Retinal pigment epithelial cell (primary cell): Measurements from ENCODE around the gene RIC3.

Experiments used
- DNase-seq: peaks from one replicate; pipeline ENCODE4 v3.0.0-alpha.2; 2010; ENCODE audit warnings: low read depth
- H3K4me3 ChIP-seq: 2 replicates; pipeline ENCODE4 v1.5.1; 2011; ENCODE audit warnings: mild to moderate bottlenecking, low read length, control low read depth, moderate library complexity
- CTCF ChIP-seq: conservative IDR thresholded peaks from 2 replicates; pipeline ENCODE4 v1.5.1; 2011; ENCODE audit warnings: low read depth, low read length, control low read depth, inconsistent platforms

Gene RIC3

DNA sequence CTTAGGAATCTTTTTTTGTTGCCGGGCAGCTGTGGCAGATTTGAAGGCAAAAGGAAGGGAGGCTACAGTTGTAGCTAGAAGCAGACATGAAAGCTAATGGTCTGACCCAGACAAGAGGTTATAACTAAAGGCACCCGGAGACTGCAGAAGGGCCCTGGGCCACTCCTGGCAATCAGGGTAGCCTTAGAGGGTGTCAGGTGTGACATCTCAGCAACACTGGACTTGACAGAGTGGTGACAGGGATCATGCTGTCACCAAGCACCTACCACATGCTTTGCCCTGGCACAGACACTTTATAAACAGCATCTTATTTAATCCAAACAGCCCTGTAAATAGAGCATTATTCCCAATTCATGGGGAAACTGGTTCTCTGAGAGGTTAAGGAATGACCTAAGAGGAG lies 62.1 kb downstream of the RIC3 start:
- no peak overlapping the region for H3K4me3 ChIP-seq
- no peak for DNase-seq
- no peak for TF ChIP-seq CTCF

GRCh38 chr11:8105666-8106065 lies 63.2 kb downstream of the RIC3 start:
- no peak for DNase-seq
- H3K4me3 ChIP-seq: no peak overlapping the region
- no peak for TF ChIP-seq CTCF

DNA sequence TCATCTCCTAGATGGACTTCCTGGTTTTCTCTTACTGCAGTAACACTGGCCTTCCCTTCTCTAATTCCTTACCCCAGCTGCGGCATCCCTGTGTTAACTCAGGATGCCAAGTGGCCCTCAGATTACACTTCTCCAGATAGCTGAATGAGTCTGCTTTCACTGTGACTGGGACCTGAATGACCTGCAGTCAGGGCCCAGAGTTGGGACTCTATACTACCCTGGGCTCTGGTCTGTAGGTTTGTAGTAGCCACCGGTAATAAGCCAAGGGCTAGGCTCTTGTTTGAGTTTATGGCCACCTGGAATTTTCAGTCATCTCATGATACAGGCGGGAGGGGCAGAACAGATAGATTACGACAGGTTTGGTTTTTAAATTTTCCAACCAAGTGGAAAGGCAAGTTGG lies 63.7 kb downstream of the RIC3 start:
- DNase-seq: no peak
- TF ChIP-seq CTCF: no peak
- H3K4me3 ChIP-seq: no peak overlapping the region

DNA sequence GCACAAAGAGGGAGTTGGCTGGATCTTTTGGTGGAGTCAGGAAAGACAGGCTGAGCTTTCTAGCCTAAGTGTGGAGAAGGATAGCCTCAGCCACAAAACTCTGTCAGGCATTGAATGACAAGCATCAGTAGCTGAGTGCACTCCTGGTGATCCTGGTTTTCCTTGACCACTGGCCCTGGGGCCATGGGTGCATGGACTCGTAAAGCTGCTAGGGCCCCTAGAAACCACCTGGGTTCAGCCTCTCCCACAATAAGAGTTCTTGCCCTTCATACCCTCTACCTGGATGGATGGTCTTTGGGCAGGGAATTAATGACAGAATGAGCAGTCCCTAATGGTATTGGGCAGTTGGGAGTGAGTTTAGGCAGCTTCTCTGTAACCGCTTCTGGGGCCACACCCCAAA lies 64.9 kb downstream of the RIC3 start:
- TF ChIP-seq CTCF: no peak
- no peak overlapping the region for H3K4me3 ChIP-seq
- no peak for DNase-seq

GRCh38 chr11:8102965-8103364 lies 65.9 kb downstream of the RIC3 start:
- DNase-seq: no peak
- no peak for TF ChIP-seq CTCF
- H3K4me3 ChIP-seq: no peak overlapping the region

- no peak for DNase-seq
- TF ChIP-seq CTCF: no peak
- no peak overlapping the region for H3K4me3 ChIP-seq
Observed at GRCh38 chr11:8102296-8102915, 66.4 kb downstream of the RIC3 start.

- no peak overlapping the region for H3K4me3 ChIP-seq
- no peak for TF ChIP-seq CTCF
- no peak for DNase-seq
Observed at GRCh38 chr11:8101421-8101820, 67.4 kb downstream of the RIC3 start.
